GM18907 (cell line): Measurements from ENCODE around the gene PTPRM.

Experiments used
- ATAC-seq: cut with Tn5 transposase; IDR thresholded peaks from one replicate; pipeline ENCODE4 v1.9.1; 2021; ENCODE audit warnings: mild to moderate bottlenecking, moderate library complexity; ENCODE audit not compliant: unreplicated experiment

Gene PTPRM

GRCh38 chr18:7567474-7568425 is 634 bp downstream of the PTPRM start:
- ATAC-seq = peak; percentile 7

DNA sequence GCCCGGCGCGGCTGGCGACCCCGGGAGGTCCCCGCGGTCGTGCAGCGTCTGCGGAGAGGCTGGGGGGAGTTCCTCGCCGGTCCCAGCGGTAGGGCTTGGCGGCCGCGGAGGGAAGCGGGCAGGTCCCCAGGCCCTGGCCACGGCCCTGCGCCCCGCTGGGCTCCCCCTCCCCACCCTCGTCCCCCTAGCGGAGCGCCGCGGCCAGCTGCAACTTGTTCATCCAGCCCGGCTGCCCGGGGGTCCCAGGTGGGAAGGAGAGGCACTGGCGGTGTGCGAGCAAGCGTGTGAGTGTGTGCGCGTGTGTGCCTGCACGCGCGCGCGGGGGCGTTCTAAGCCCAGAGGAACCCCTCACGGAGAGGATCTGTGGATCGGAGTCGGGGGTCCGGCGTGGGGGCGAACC is 1.3 kb downstream of the PTPRM start:
- ATAC-seq = no peak

- ATAC-seq = no peak
Measured at GRCh38 chr18:7571626-7572025, 4.5 kb downstream of the PTPRM start.

DNA sequence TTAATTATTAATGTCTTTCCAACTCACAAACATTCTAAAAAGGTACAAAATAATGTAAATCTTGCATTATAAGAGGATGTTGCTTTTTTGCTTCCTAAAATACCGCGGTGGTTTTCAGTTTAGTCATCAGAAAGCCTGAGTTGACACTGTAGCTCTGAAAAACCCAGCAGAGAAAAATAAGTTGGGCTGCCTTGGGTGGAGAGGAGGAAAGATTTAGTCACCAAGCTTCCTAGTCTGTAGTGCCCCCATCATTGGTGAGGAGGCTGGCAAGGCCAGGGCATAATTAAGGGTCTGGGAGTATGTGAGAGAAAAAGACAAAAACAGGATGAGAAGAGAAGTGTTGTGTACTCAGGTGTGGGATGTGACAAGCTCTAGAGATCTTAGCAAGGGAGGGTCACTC is 5.7 kb downstream of the PTPRM start:
- ATAC-seq = no peak

- no peak for ATAC-seq
Measured at GRCh38 chr18:7575465-7576028, 8.4 kb downstream of the PTPRM start.

- no peak for ATAC-seq
Measured at GRCh38 chr18:7576077-7576476, 9.0 kb downstream of the PTPRM start.

- ATAC-seq = no peak
Measured at GRCh38 chr18:7576685-7577084, 9.6 kb downstream of the PTPRM start.

GRCh38 chr18:7577706-7578105 is 10.6 kb downstream of the PTPRM start:
- no peak for ATAC-seq

DNA sequence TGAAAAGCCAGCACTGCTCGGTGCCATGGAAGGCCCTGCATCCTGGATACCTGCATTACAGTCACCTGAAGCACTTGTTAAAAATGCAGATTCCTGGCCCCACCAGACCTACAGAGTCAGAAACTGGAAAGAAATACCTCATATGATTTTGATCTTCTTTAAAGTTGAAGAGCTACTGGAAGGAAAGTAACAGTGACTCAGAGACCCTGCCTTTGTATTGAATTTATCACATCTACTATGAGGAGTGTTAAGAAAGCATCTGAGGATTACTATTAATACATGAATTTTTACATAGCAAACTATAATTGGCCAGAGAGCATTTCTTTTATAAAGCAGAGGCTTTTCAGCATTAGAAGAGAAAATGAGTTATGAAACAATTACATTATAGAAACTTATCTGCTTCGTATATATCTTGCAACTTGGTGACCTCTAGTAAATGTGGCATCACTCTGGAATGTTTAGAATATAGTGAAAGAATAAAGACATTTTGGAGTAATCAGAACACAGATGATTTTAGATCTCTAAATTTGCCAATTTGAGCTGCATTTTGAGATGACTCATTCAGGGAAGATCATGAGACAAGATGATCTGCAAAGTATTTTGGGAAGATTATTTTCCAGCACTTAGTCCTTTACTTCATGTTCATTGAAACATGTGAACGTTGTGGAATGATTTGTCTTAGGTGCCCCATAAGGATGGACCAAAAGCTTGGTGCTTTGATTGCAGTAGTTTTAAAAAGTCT is 12.2 kb downstream of the PTPRM start:
- ATAC-seq = no peak

DNA sequence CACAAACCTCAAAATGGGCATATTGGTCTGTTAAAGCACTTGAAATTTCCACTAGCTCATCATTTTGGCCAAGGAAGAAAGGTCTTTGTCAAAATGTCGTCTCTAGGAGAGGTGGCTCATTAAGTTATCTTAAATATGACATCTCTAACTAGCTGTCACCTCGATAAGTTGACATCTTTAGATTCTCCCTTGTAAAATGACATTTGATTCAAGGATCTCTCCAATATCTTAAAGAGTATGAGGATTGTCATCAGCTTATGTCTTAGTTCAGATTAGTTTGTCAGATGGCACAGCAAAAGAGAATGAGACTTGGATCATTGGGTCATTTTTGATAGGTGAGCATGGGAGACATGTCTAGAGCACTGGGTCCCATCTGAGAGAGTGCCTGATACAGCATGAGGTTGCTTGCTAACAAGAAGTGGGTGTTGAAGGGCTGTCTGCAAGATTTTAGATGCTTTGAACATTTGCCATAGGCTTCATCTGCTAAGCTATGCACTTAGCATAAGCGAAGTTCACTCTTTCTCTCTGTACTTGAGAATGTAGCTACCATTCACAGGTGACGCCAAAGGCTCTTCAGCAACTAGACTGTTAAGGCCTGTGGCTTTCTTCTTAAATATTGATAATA is 12.9 kb downstream of the PTPRM start:
- no peak for ATAC-seq

GRCh38 chr18:7584646-7585275 is 17.6 kb downstream of the PTPRM start:
- no peak for ATAC-seq

DNA sequence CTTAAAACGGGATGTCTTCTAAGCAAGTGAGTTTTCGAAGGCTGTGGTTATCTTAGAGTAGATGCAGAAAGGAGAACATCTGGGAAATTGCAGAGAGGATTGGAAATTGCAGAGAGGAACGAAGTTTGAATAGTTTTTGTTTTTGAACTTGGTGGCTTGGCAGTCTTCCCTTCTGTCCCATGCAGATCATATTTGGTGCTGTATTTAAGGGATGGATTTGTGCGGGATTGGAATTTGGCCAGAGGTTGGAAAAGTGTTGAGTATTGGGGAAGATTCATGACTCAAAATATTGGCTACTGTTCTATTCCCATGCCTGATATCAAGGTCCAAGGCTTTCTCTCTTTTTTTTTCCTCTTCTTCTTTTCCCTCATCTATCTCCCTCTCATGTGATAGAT is 18.2 kb downstream of the PTPRM start:
- ATAC-seq = no peak

- ATAC-seq = no peak
Measured at GRCh38 chr18:7586379-7586778, 19.3 kb downstream of the PTPRM start.

DNA sequence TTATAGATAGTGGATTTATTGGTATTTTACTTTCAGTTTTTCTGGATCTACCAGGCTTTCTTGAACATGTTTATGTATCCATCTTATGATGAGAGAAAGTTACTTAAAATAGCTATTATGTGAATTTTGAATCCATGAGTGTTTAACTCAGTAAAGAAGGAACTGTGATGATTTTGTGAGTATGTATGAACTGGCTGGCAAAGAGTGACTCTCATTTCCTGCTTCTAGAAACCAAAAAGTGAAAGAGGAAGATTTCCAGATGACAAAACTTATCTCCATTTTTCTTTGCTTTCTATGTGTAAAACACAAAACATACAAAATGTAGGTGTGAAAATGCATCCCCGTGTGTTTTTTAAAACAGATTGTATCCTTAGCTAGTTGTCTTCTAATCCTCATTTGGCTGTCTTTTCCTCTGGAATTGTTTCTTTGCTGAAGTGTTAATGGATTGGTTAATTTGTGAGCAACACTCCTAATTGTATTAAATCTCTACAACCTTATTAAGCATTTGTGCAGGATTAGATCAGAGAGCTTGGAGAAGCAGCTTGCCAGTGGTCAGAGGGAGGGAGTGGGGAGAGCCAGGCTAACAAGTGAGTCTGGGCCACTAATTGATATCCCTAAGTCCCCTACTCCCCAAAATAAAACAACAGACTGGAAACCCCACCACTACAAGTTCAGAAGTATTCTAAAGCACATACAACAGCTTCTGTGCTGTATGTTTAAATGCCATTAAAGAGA is 23.9 kb downstream of the PTPRM start:
- ATAC-seq = no peak

GRCh38 chr18:7592305-7593071 is 25.4 kb downstream of the PTPRM start:
- no peak for ATAC-seq

DNA sequence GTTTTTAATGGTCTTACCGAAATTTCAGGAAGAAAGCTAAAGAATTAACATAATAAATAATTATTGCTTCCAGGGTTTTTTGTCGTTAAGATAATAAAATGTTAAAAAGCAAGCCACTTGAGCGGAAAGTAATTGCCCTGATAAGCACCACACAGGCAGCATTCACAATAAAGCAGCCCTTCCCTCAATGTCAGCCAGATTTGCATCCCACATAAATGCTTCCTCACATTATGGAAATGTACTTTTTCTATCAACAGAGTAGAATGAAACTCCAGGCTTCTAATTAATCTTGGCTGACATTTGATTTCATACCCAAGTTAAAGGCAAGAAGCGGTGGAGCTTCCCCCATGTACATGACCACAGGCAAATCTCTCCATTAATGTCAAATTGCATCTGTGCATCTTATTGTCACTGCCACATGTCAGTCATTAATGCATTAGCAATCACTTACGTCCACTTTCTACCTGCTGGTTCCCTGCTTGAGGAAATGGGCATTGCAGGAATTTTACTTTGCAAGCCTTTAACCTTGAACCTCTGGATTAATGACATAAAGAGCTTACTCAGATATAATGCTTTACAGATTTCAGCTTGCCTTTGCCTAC is 26.2 kb downstream of the PTPRM start:
- ATAC-seq = no peak

DNA sequence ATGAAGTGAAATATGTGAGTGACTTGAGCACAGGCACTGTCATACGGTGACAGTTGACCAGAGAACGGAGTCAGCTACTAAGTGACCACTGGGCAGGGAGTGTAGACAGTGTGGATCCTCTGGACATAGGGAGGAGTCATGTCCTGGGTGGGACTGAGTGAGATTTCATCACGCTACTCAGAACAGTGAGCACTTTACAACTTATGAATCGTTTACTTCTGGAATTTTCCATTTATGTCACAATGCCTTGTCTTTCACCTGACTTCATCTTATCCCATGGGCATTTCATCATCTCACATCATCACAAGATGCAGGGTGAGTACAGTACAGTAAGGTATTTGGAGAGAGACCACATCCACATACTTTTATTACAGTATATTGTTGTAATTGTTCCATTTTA is 29.0 kb downstream of the PTPRM start:
- no peak for ATAC-seq

DNA sequence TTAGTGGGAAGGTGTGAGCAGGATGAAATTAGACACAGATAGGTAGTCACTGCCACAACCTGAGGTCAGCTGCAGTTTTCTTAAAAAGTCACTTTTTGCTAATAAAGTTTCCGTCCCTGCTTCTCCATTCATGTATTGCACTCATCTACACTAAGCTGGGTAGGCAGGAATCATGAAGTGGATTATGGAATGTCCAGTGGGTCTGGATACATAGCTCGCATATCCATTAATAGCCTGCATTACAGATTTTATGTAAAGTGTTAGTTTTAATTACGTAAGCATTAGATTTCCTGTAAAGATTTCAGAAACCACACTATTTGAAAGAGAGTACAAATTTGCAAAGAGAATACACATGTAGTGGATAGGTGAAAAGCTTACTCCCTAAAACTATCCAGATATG is 30.4 kb downstream of the PTPRM start:
- no peak for ATAC-seq
